Posterior vena cava (tissue), 2 donors: Measurements from ENCODE around the gene SLC25A41. TPM values are rescaled to one million over a fixed set of nuclear protein-coding genes. Genes with fewer than 3 reads are reported as not detected.
A peak's percentile ranks its signal among the peaks of the same experiment; 100 is the strongest.
"Not testable (repeated sequence)": the region's sequence is repeated elsewhere in the genome, so short reads cannot be mapped to it uniquely, and the experiment has no call there.

Source experiments
- DNase-seq: peaks from one replicate; pipeline ENCODE4 v3.0.0-alpha.2; 2020; ENCODE audit warnings: low spot score
- intact Hi-C, 2 donors: fragments of 100-400 bp; cut with DNase I; formaldehyde crosslinking; loops; one replicate each; pipeline versions ENCODE4 v1.14.1 to v1.14.2; 2022 to 2023
- total RNA-seq, 2 donors: library from RNA; stranded (reverse); fragmentation: NEBNext Ultra II Directional; extraction: Animal tissue kit (Norgen Biotek cat#: 25700); gene quantifications; one replicate each; pipeline ENCODE4 v1.2.1, GENCODE V29; 2021
- donor health status: DM: yes; HTN: yes; CAD: no.
- donor health status: DM: yes; HTN: yes; CAD: no.

SLC25A41 gene
- total RNA-seq, 2 donors from 2014 or later: 0.24 TPM; not detected in 1

GRCh38 chr19:6433165-6433564, 398 bp downstream of the SLC25A41 start:
- DNase-seq: no peak
- intact Hi-C loops: no loop called here

- no peak for DNase-seq
- intact Hi-C loops: no loop called here
These were observed 1.7 kb downstream of the SLC25A41 start for GRCh38 chr19:6431891-6432290.

- no peak for DNase-seq
- intact Hi-C loops: no loop called here
These were observed 3.9 kb downstream of the SLC25A41 start for GRCh38 chr19:6429419-6430221.

GRCh38 chr19:6428692-6429418, 4.7 kb downstream of the SLC25A41 start:
- intact Hi-C loops, DNase-seq: not testable (repeated sequence)

GRCh38 chr19:6427131-6427530, 6.4 kb downstream of the SLC25A41 start:
- intact Hi-C loops: no loop called here
- peak; percentile 77 for DNase-seq

GRCh38 chr19:6425732-6426620, 7.6 kb downstream of the SLC25A41 start:
- DNase-seq: no peak
- intact Hi-C loops: no loop called here

- intact Hi-C loops: loop anchor here in 1 of 2 donors (5.0 kb wide), 1 partner anchor 403 kb away; no protein-coding TSS in a partner anchor
- DNase-seq: peak; percentile 98
These were observed 8.4 kb downstream of the SLC25A41 start for GRCh38 chr19:6424939-6425731.

GRCh38 chr19:6424195-6424938, 9.2 kb downstream of the SLC25A41 start, which contains the start of gene KHSRP:
KHSRP (minus strand) TSS chr19:6424811; CDS start chr19:6424701, 110 bp downstream.
- peak; percentile 100 for DNase-seq
- intact Hi-C loops: loop anchor here in 1 of 2 donors (5.0 kb wide), 1 partner anchor 402 kb away; no protein-coding TSS in a partner anchor

- intact Hi-C loops: loop anchor here in 1 of 2 donors (5.0 kb wide), 1 partner anchor 401 kb away; no protein-coding TSS in a partner anchor
These were observed 9.9 kb downstream of the SLC25A41 start for GRCh38 chr19:6423499-6424194.

GRCh38 chr19:6421075-6422014, 12.2 kb downstream of the SLC25A41 start:
- intact Hi-C loops: loop anchor here in 1 of 2 donors (5.0 kb wide), 1 partner anchor 399 kb away; no protein-coding TSS in a partner anchor

More at GRCh38 chr19:6423499-6424194, 9.9 kb downstream of the SLC25A41 start:
- DNase-seq: peak; percentile 82

GRCh38 chr19:6418562-6418932, 15.0 kb downstream of the SLC25A41 start:
- intact Hi-C loops: loop anchor here (10.0 kb wide), 2 partner anchors 134 to 194 kb away; no protein-coding TSS in a partner anchor

More at GRCh38 chr19:6421075-6422014, 12.2 kb downstream of the SLC25A41 start:
- no peak for DNase-seq

GRCh38 chr19:6417713-6418561, 15.6 kb downstream of the SLC25A41 start:
- DNase-seq: no peak

More at GRCh38 chr19:6418562-6418932, 15.0 kb downstream of the SLC25A41 start:
- no peak for DNase-seq

GRCh38 chr19:6416658-6417405, 16.7 kb downstream of the SLC25A41 start:
- DNase-seq: no peak
- intact Hi-C loops: loop anchor here (10.0 kb wide), 2 partner anchors 132 to 192 kb away; no protein-coding TSS in a partner anchor

More at GRCh38 chr19:6417713-6418561, 15.6 kb downstream of the SLC25A41 start:
- intact Hi-C loops: loop anchor here (10.0 kb wide), 2 partner anchors 133 to 193 kb away; no protein-coding TSS in a partner anchor
